Measurements from ENCODE around the gene PMP22.

PMP22 gene

GRCh38 chr17:15273141-15273793, 8.1 kb upstream of the PMP22 start:
- DNase-seq = no peak

- DNase-seq = no peak
Measured at GRCh38 chr17:15271741-15272140, 6.6 kb upstream of the PMP22 start.

- DNase-seq = no peak
Measured at GRCh38 chr17:15270628-15271381, 5.7 kb upstream of the PMP22 start.

GRCh38 chr17:15269780-15270089, 4.6 kb upstream of the PMP22 start:
- DNase-seq = no peak

GRCh38 chr17:15269087-15269779, 4.1 kb upstream of the PMP22 start:
- DNase-seq = no peak

GRCh38 chr17:15268461-15268860, 3.3 kb upstream of the PMP22 start:
- no peak for DNase-seq

- no peak for DNase-seq
Measured at GRCh38 chr17:15267996-15268395, 2.9 kb upstream of the PMP22 start.

GRCh38 chr17:15266325-15267125, 1.4 kb upstream of the PMP22 start:
- DNase-seq = no peak

- no peak for DNase-seq
Measured at GRCh38 chr17:15264542-15264941, 584 bp downstream of the PMP22 start.

GRCh38 chr17:15263680-15264079, 1.4 kb downstream of the PMP22 start:
- DNase-seq = no peak

- DNase-seq = no peak
Measured at GRCh38 chr17:15263206-15263579, 1.9 kb downstream of the PMP22 start.

GRCh38 chr17:15262291-15263205, 2.6 kb downstream of the PMP22 start:
- DNase-seq = peak; percentile 11

- no peak for DNase-seq
Measured at GRCh38 chr17:15261802-15262290, 3.3 kb downstream of the PMP22 start.

- peak; percentile 37 for DNase-seq
Measured at GRCh38 chr17:15261258-15261801, 3.8 kb downstream of the PMP22 start.

GRCh38 chr17:15260376-15261257, 4.5 kb downstream of the PMP22 start:
- peak; percentile 73 for DNase-seq

- DNase-seq = no peak
Measured at GRCh38 chr17:15257796-15258512, 7.2 kb downstream of the PMP22 start.

- DNase-seq = peak; percentile 78
Measured at GRCh38 chr17:15257258-15257788, 7.8 kb downstream of the PMP22 start.

- no peak for DNase-seq
Measured at GRCh38 chr17:15256689-15257088, 8.4 kb downstream of the PMP22 start.

GRCh38 chr17:15255713-15256454, 9.2 kb downstream of the PMP22 start:
- DNase-seq = no peak

All from activated CD4-positive, alpha-beta T cell treated with anti-CD3 and anti-CD28 coated beads for 48 hours (primary cell).